Measurements from ENCODE around the gene CUL5.

Gene CUL5

GRCh38 chr11:108008656-108009496 is at the start of gene CUL5:
Gene CUL5, plus strand, starts transcription at chr11:108008898. Its CDS starts 451 bp downstream, at chr11:108009349.
- H3K4me3 ChIP-seq (ENCODE audit: low read length) = peak within 1 kb of the TSS; percentile 88
- no peak for TF ChIP-seq ZNF274 (IDR thresholded peaks at IDR 0.05; ENCODE audit: low read depth, low read length)

- TF ChIP-seq ZNF274 (IDR thresholded peaks at IDR 0.05; ENCODE audit: low read depth, low read length) = no peak
- no peak overlapping the region for H3K4me3 ChIP-seq (ENCODE audit: low read length)
Measured at GRCh38 chr11:107961480-107961879, 47.2 kb upstream of the CUL5 start.

GRCh38 chr11:107962181-107962580 is 46.5 kb upstream of the CUL5 start:
- H3K4me3 ChIP-seq (ENCODE audit: low read length) = no peak overlapping the region
- TF ChIP-seq ZNF274 (IDR thresholded peaks at IDR 0.05; ENCODE audit: low read depth, low read length) = no peak

- TF ChIP-seq ZNF274 (IDR thresholded peaks at IDR 0.05; ENCODE audit: low read depth, low read length) = no peak
- no peak overlapping the region for H3K4me3 ChIP-seq (ENCODE audit: low read length)
Measured at GRCh38 chr11:107963091-107963490, 45.6 kb upstream of the CUL5 start.

- no peak for TF ChIP-seq ZNF274 (IDR thresholded peaks at IDR 0.05; ENCODE audit: low read depth, low read length)
- H3K4me3 ChIP-seq (ENCODE audit: low read length) = no peak overlapping the region
Measured at GRCh38 chr11:107969219-107969618, 39.5 kb upstream of the CUL5 start.

- H3K4me3 ChIP-seq (ENCODE audit: low read length) = no peak overlapping the region
- no peak for TF ChIP-seq ZNF274 (IDR thresholded peaks at IDR 0.05; ENCODE audit: low read depth, low read length)
Measured at GRCh38 chr11:107970049-107970448, 38.6 kb upstream of the CUL5 start.

- no peak for TF ChIP-seq ZNF274 (IDR thresholded peaks at IDR 0.05; ENCODE audit: low read depth, low read length)
- no peak overlapping the region for H3K4me3 ChIP-seq (ENCODE audit: low read length)
Measured at GRCh38 chr11:107973641-107974040, 35.1 kb upstream of the CUL5 start.

GRCh38 chr11:107988397-107989158 is 20.1 kb upstream of the CUL5 start:
- H3K4me3 ChIP-seq (ENCODE audit: low read length) = no peak overlapping the region
- no peak for TF ChIP-seq ZNF274 (IDR thresholded peaks at IDR 0.05; ENCODE audit: low read depth, low read length)

GRCh38 chr11:107991868-107992414 is 16.8 kb upstream of the CUL5 start:
- H3K4me3 ChIP-seq (ENCODE audit: low read length) = no peak overlapping the region
- TF ChIP-seq ZNF274 (IDR thresholded peaks at IDR 0.05; ENCODE audit: low read depth, low read length) = no peak

GRCh38 chr11:107996006-107996776 is 12.5 kb upstream of the CUL5 start:
- H3K4me3 ChIP-seq (ENCODE audit: low read length) = no peak overlapping the region
- TF ChIP-seq ZNF274 (IDR thresholded peaks at IDR 0.05; ENCODE audit: low read depth, low read length) = no peak

- no peak for TF ChIP-seq ZNF274 (IDR thresholded peaks at IDR 0.05; ENCODE audit: low read depth, low read length)
- no peak overlapping the region for H3K4me3 ChIP-seq (ENCODE audit: low read length)
Measured at GRCh38 chr11:107998761-107999160, 9.9 kb upstream of the CUL5 start.

- TF ChIP-seq ZNF274 (IDR thresholded peaks at IDR 0.05; ENCODE audit: low read depth, low read length) = no peak
- H3K4me3 ChIP-seq (ENCODE audit: low read length) = no peak overlapping the region
Measured at GRCh38 chr11:107999759-108000455, 8.8 kb upstream of the CUL5 start.

GRCh38 chr11:108002476-108002875 is 6.2 kb upstream of the CUL5 start:
- no peak for TF ChIP-seq ZNF274 (IDR thresholded peaks at IDR 0.05; ENCODE audit: low read depth, low read length)
- no peak overlapping the region for H3K4me3 ChIP-seq (ENCODE audit: low read length)
